Tibial nerve (tissue), 4 donors: ENCODE measurements around the gene SMIM28. TPM values are rescaled to one million over a fixed set of nuclear protein-coding genes. Genes with fewer than 3 reads are reported as not detected.

Source experiments
- DNase-seq, 2 donors: peaks; one replicate each; pipeline ENCODE4 v3.0.0-alpha.2; 2019; ENCODE audit warnings: low spot score in 2 of 2
- H3K27ac ChIP-seq, 4 donors: fragments of 200-600 bp; sonication (generic) in 3 of 4; one replicate each; pipeline ENCODE4 v1.5.1; 2017 to 2019; ENCODE audit warnings: mild to moderate bottlenecking in 1 of 4
- H3K27me3 ChIP-seq, 2 donors: fragments of 200-600 bp; sonication (generic) in 1 of 2; one replicate each; pipeline versions ENCODE4 v1.5.1 to v1.6.0; 2017 to 2019
- H3K36me3 ChIP-seq, 3 donors: fragments of 200-600 bp; sonication (generic); one replicate each; pipeline ENCODE4 v1.5.1; 2018 to 2019
- H3K4me1 ChIP-seq, 4 donors: fragments of 200-600 bp; sonication (generic) in 3 of 4; one replicate each; pipeline ENCODE4 v1.5.1; 2017 to 2019
- H3K4me3 ChIP-seq, 4 donors: fragments of 200-600 bp; sonication (generic) in 3 of 4; one replicate each; pipeline ENCODE4 v1.5.1; 2017 to 2019; ENCODE audit warnings: mild to moderate bottlenecking in 1 of 4, moderate library complexity in 1 of 4
- H3K9me3 ChIP-seq, 4 donors: fragments of 200-600 bp; sonication (generic) in 3 of 4; one replicate each; pipeline ENCODE4 v1.5.1; 2017 to 2019
- CTCF ChIP-seq, 5 experiments: fragments of 200-600 bp in 3 of 5; fragments of 450-650 bp in 2 of 5; sonication (generic) in 3 of 5; IDR thresholded peaks; one replicate each; pipeline ENCODE4 v1.5.1; 2016 to 2019; ENCODE audit warnings: antibody characterized with exemption in 5 of 5, mild to moderate bottlenecking in 3 of 5, moderate library complexity in 2 of 5
- EP300 ChIP-seq, 2 donors: sonication (generic); formaldehyde crosslinking; IDR thresholded peaks; one replicate each; pipeline ENCODE4 v1.6.1; 2017; ENCODE audit warnings: antibody characterized with exemption in 2 of 2, mild to moderate bottlenecking in 1 of 2
- POLR2A ChIP-seq, 2 donors: fragments of 450-650 bp; IDR thresholded peaks; one replicate each; pipeline ENCODE4 v1.6.1; 2017; ENCODE audit warnings: antibody characterized with exemption in 2 of 2, mild to moderate bottlenecking in 2 of 2, moderate library complexity in 2 of 2
- WGBS, 2 donors: methylation state at CpG; one replicate each; pipeline ENCODE4 v1.1.5; 2018; 5-methylcytosine and 5-hydroxymethylcytosine counted together
- total RNA-seq, 4 donors: library from RNA; depleted of rRNA; stranded (reverse); fragments of >200 nt; gene quantifications; one replicate each; pipeline ENCODE4 v1.1.0, GENCODE V29; 2016

Gene SMIM28
- total RNA-seq, 4 donors from 2014 or later: not detected

GRCh38 chr6:138418118-138418742 lies 40.5 kb downstream of the SMIM28 start:
- Histone ChIP-seq H3K36me3 (peaks cover 0 to 68% (median 0%) of the 10 kb centered on the region in 3 donors), H3K4me1 (no peaks in the 10 kb centered on the region), H3K27me3 (no peaks in the 10 kb centered on the region), H3K4me3 (no peak overlapping the region), H3K27ac (no peak overlapping the region), H3K9me3 (peaks cover 0 to 8% (median 0%) of the 10 kb centered on the region in 4 donors)
- TF ChIP-seq EP300 (IDR thresholded peaks at IDR 0.05): no peak
- no peak for TF ChIP-seq POLR2A (IDR thresholded peaks at IDR 0.05)
- no peak for TF ChIP-seq CTCF (IDR thresholded peaks at IDR 0.05)
- WGBS, 2 donors: 98 to 100% methylated on average over 3 of the region's 3 CpGs
- DNase-seq: no peak

GRCh38 chr6:138419766-138420165 lies 42.1 kb downstream of the SMIM28 start:
- no peaks in the 10 kb centered on the region for H3K27me3 ChIP-seq
- TF ChIP-seq CTCF (IDR thresholded peaks at IDR 0.05) (no peak), POLR2A (IDR thresholded peaks at IDR 0.05) (no peak), EP300 (IDR thresholded peaks at IDR 0.05) (no peak)
- no peak overlapping the region for H3K4me3 ChIP-seq
- no peaks in the 10 kb centered on the region for H3K4me1 ChIP-seq
- H3K9me3 ChIP-seq: peaks cover 0 to 8% (median 0%) of the 10 kb centered on the region in 4 donors
- 100% methylated on average over 3 of the region's 3 CpGs for WGBS, 2 donors
- no peak for DNase-seq
- H3K36me3 ChIP-seq: peaks cover 0 to 62% (median 0%) of the 10 kb centered on the region in 3 donors
- H3K27ac ChIP-seq: no peak overlapping the region

- Histone ChIP-seq H3K9me3 (peaks cover 0 to 8% (median 0%) of the 10 kb centered on the region in 4 donors), H3K4me1 (no peaks in the 10 kb centered on the region), H3K27ac (no peak overlapping the region), H3K4me3 (no peak overlapping the region), H3K36me3 (peaks cover 0 to 56% (median 0%) of the 10 kb centered on the region in 3 donors), H3K27me3 (no peaks in the 10 kb centered on the region)
- no peak for DNase-seq
- TF ChIP-seq EP300 (IDR thresholded peaks at IDR 0.05) (no peak), POLR2A (IDR thresholded peaks at IDR 0.05) (no peak), CTCF (IDR thresholded peaks at IDR 0.05) (no peak)
- WGBS, 2 donors: 97 to 100% methylated on average over 4 of the region's 4 CpGs
Measured at GRCh38 chr6:138420356-138420755, 42.7 kb downstream of the SMIM28 start.

- H3K9me3 ChIP-seq: peaks cover 0 to 8% (median 0%) of the 10 kb centered on the region in 4 donors
- 80 to 91% methylated on average over 6 of the region's 6 CpGs for WGBS, 2 donors
- TF ChIP-seq POLR2A (IDR thresholded peaks at IDR 0.05): no peak
- TF ChIP-seq CTCF (IDR thresholded peaks at IDR 0.05): no peak
- no peak for TF ChIP-seq EP300 (IDR thresholded peaks at IDR 0.05)
Measured at GRCh38 chr6:138421089-138421488, 43.4 kb downstream of the SMIM28 start.

GRCh38 chr6:138421608-138422007 lies 43.9 kb downstream of the SMIM28 start:
- H3K27me3 ChIP-seq: no peaks in the 10 kb centered on the region
- H3K27ac ChIP-seq: no peak overlapping the region
- H3K4me3 ChIP-seq: no peak overlapping the region
- no peaks in the 10 kb centered on the region for H3K4me1 ChIP-seq
- no peak for TF ChIP-seq EP300 (IDR thresholded peaks at IDR 0.05)
- no peak for TF ChIP-seq POLR2A (IDR thresholded peaks at IDR 0.05)
- no peak for TF ChIP-seq CTCF (IDR thresholded peaks at IDR 0.05)
- DNase-seq: no peak
- peaks cover 0 to 8% (median 0%) of the 10 kb centered on the region in 4 donors for H3K9me3 ChIP-seq
- 86 to 95% methylated on average over 10 of the region's 10 CpGs for WGBS, 2 donors
- peaks cover 0 to 50% (median 0%) of the 10 kb centered on the region in 3 donors for H3K36me3 ChIP-seq

More at GRCh38 chr6:138421089-138421488, 43.4 kb downstream of the SMIM28 start:
- Histone ChIP-seq H3K36me3 (peaks cover 0 to 50% (median 0%) of the 10 kb centered on the region in 3 donors), H3K27me3 (no peaks in the 10 kb centered on the region), H3K4me3 (no peak overlapping the region), H3K27ac (no peak overlapping the region), H3K4me1 (no peaks in the 10 kb centered on the region)
- DNase-seq: no peak
